ENCODE measurements around the gene MASTL.

Gene MASTL
- total RNA-seq: 51.3 to 71.8 (median 62.9) reads per million in 3 donors

GRCh38 chr10:27155066-27155754 lies at the start of gene MASTL:
MASTL (plus strand) TSS chr10:27155352; CDS start chr10:27155427, 75 bp downstream.
- peak; percentile 91 to 94 (median 93) for DNase-seq
- Histone ChIP-seq H3K4me1 (ENCODE audit: control insufficient read depth, insufficient read depth, low read length, poor library complexity, severe bottlenecking) (peaks cover 19% of the 10 kb centered on the region), H3K9me3 (ENCODE audit: control insufficient read depth, low read length) (no peaks in the 10 kb centered on the region), H3K36me3 (ENCODE audit: control insufficient read depth, insufficient read depth, low read length) (peaks cover 3% of the 10 kb centered on the region), H3K27ac (ENCODE audit: insufficient read depth, low read length, poor library complexity, severe bottlenecking) (peak within 1 kb of the TSS; percentile 100), H3K27me3 (replicated peaks; ENCODE audit: control insufficient read depth, insufficient read depth, low read length, poor library complexity, severe bottlenecking) (no peaks in the 10 kb centered on the region), H3K4me3 (ENCODE audit: insufficient read depth, low read depth, low read length, poor library complexity, severe bottlenecking) (peak within 1 kb of the TSS; percentile 97)

- no peak overlapping the region for H3K27ac ChIP-seq (ENCODE audit: insufficient read depth, low read length, poor library complexity, severe bottlenecking)
- peaks cover 16% of the 10 kb centered on the region for H3K36me3 ChIP-seq (ENCODE audit: control insufficient read depth, insufficient read depth, low read length)
- H3K4me1 ChIP-seq (ENCODE audit: control insufficient read depth, insufficient read depth, low read length, poor library complexity, severe bottlenecking): no peaks in the 10 kb centered on the region
- no peak for DNase-seq
- H3K27me3 ChIP-seq (replicated peaks; ENCODE audit: control insufficient read depth, insufficient read depth, low read length, poor library complexity, severe bottlenecking): no peaks in the 10 kb centered on the region
- no peaks in the 10 kb centered on the region for H3K9me3 ChIP-seq (ENCODE audit: control insufficient read depth, low read length)
- H3K4me3 ChIP-seq (ENCODE audit: insufficient read depth, low read depth, low read length, poor library complexity, severe bottlenecking): no peak overlapping the region
Measured at GRCh38 chr10:27108165-27108564, 47.0 kb upstream of the MASTL start.

GRCh38 chr10:27134371-27134770 lies 20.8 kb upstream of the MASTL start:
- H3K36me3 ChIP-seq (ENCODE audit: control insufficient read depth, insufficient read depth, low read length): peaks cover 68% of the 10 kb centered on the region
- no peaks in the 10 kb centered on the region for H3K4me1 ChIP-seq (ENCODE audit: control insufficient read depth, insufficient read depth, low read length, poor library complexity, severe bottlenecking)
- no peaks in the 10 kb centered on the region for H3K27me3 ChIP-seq (replicated peaks; ENCODE audit: control insufficient read depth, insufficient read depth, low read length, poor library complexity, severe bottlenecking)
- no peak overlapping the region for H3K4me3 ChIP-seq (ENCODE audit: insufficient read depth, low read depth, low read length, poor library complexity, severe bottlenecking)
- no peaks in the 10 kb centered on the region for H3K9me3 ChIP-seq (ENCODE audit: control insufficient read depth, low read length)
- no peak overlapping the region for H3K27ac ChIP-seq (ENCODE audit: insufficient read depth, low read length, poor library complexity, severe bottlenecking)
- DNase-seq: no peak

GRCh38 chr10:27138277-27138676 lies 16.9 kb upstream of the MASTL start:
- no peak overlapping the region for H3K4me3 ChIP-seq (ENCODE audit: insufficient read depth, low read depth, low read length, poor library complexity, severe bottlenecking)
- H3K27ac ChIP-seq (ENCODE audit: insufficient read depth, low read length, poor library complexity, severe bottlenecking): no peak overlapping the region
- no peaks in the 10 kb centered on the region for H3K4me1 ChIP-seq (ENCODE audit: control insufficient read depth, insufficient read depth, low read length, poor library complexity, severe bottlenecking)
- no peak for DNase-seq
- peaks cover 56% of the 10 kb centered on the region for H3K36me3 ChIP-seq (ENCODE audit: control insufficient read depth, insufficient read depth, low read length)
- no peaks in the 10 kb centered on the region for H3K9me3 ChIP-seq (ENCODE audit: control insufficient read depth, low read length)
- no peaks in the 10 kb centered on the region for H3K27me3 ChIP-seq (replicated peaks; ENCODE audit: control insufficient read depth, insufficient read depth, low read length, poor library complexity, severe bottlenecking)

GRCh38 chr10:27143686-27144085 lies 11.5 kb upstream of the MASTL start:
- Histone ChIP-seq H3K27me3 (replicated peaks; ENCODE audit: control insufficient read depth, insufficient read depth, low read length, poor library complexity, severe bottlenecking) (no peaks in the 10 kb centered on the region), H3K36me3 (ENCODE audit: control insufficient read depth, insufficient read depth, low read length) (peaks cover 68% of the 10 kb centered on the region), H3K4me1 (ENCODE audit: control insufficient read depth, insufficient read depth, low read length, poor library complexity, severe bottlenecking) (no peaks in the 10 kb centered on the region), H3K27ac (ENCODE audit: insufficient read depth, low read length, poor library complexity, severe bottlenecking) (no peak overlapping the region), H3K4me3 (ENCODE audit: insufficient read depth, low read depth, low read length, poor library complexity, severe bottlenecking) (no peak overlapping the region), H3K9me3 (ENCODE audit: control insufficient read depth, low read length) (no peaks in the 10 kb centered on the region)
- no peak for DNase-seq

GRCh38 chr10:27145937-27146336 lies 9.2 kb upstream of the MASTL start:
- Histone ChIP-seq H3K9me3 (ENCODE audit: control insufficient read depth, low read length) (no peaks in the 10 kb centered on the region), H3K4me1 (ENCODE audit: control insufficient read depth, insufficient read depth, low read length, poor library complexity, severe bottlenecking) (peaks cover 3% of the 10 kb centered on the region), H3K27ac (ENCODE audit: insufficient read depth, low read length, poor library complexity, severe bottlenecking) (no peak overlapping the region), H3K27me3 (replicated peaks; ENCODE audit: control insufficient read depth, insufficient read depth, low read length, poor library complexity, severe bottlenecking) (no peaks in the 10 kb centered on the region), H3K36me3 (ENCODE audit: control insufficient read depth, insufficient read depth, low read length) (peaks cover 65% of the 10 kb centered on the region), H3K4me3 (ENCODE audit: insufficient read depth, low read depth, low read length, poor library complexity, severe bottlenecking) (no peak overlapping the region)
- DNase-seq: no peak

GRCh38 chr10:27147701-27148100 lies 7.5 kb upstream of the MASTL start:
- Histone ChIP-seq H3K27me3 (replicated peaks; ENCODE audit: control insufficient read depth, insufficient read depth, low read length, poor library complexity, severe bottlenecking) (no peaks in the 10 kb centered on the region), H3K4me3 (ENCODE audit: insufficient read depth, low read depth, low read length, poor library complexity, severe bottlenecking) (no peak overlapping the region), H3K36me3 (ENCODE audit: control insufficient read depth, insufficient read depth, low read length) (peaks cover 54% of the 10 kb centered on the region), H3K9me3 (ENCODE audit: control insufficient read depth, low read length) (no peaks in the 10 kb centered on the region), H3K27ac (ENCODE audit: insufficient read depth, low read length, poor library complexity, severe bottlenecking) (no peak overlapping the region), H3K4me1 (ENCODE audit: control insufficient read depth, insufficient read depth, low read length, poor library complexity, severe bottlenecking) (peaks cover 10% of the 10 kb centered on the region)
- DNase-seq: no peak

GRCh38 chr10:27150261-27150660 lies 4.9 kb upstream of the MASTL start:
- Histone ChIP-seq H3K4me1 (ENCODE audit: control insufficient read depth, insufficient read depth, low read length, poor library complexity, severe bottlenecking) (peaks cover 21% of the 10 kb centered on the region), H3K36me3 (ENCODE audit: control insufficient read depth, insufficient read depth, low read length) (peaks cover 33% of the 10 kb centered on the region), H3K9me3 (ENCODE audit: control insufficient read depth, low read length) (no peaks in the 10 kb centered on the region), H3K27ac (ENCODE audit: insufficient read depth, low read length, poor library complexity, severe bottlenecking) (no peak overlapping the region), H3K4me3 (ENCODE audit: insufficient read depth, low read depth, low read length, poor library complexity, severe bottlenecking) (no peak overlapping the region), H3K27me3 (replicated peaks; ENCODE audit: control insufficient read depth, insufficient read depth, low read length, poor library complexity, severe bottlenecking) (no peaks in the 10 kb centered on the region)
- no peak for DNase-seq

- H3K4me3 ChIP-seq (ENCODE audit: insufficient read depth, low read depth, low read length, poor library complexity, severe bottlenecking): peak overlapping the region; percentile 97
- H3K4me1 ChIP-seq (ENCODE audit: control insufficient read depth, insufficient read depth, low read length, poor library complexity, severe bottlenecking): peaks cover 21% of the 10 kb centered on the region
- no peak for DNase-seq
- H3K27me3 ChIP-seq (replicated peaks; ENCODE audit: control insufficient read depth, insufficient read depth, low read length, poor library complexity, severe bottlenecking): no peaks in the 10 kb centered on the region
- no peaks in the 10 kb centered on the region for H3K9me3 ChIP-seq (ENCODE audit: control insufficient read depth, low read length)
- peaks cover 9% of the 10 kb centered on the region for H3K36me3 ChIP-seq (ENCODE audit: control insufficient read depth, insufficient read depth, low read length)
- no peak overlapping the region for H3K27ac ChIP-seq (ENCODE audit: insufficient read depth, low read length, poor library complexity, severe bottlenecking)
Measured at GRCh38 chr10:27152687-27153086, 2.5 kb upstream of the MASTL start.

- no peak for DNase-seq
- peaks cover 21% of the 10 kb centered on the region for H3K4me1 ChIP-seq (ENCODE audit: control insufficient read depth, insufficient read depth, low read length, poor library complexity, severe bottlenecking)
- H3K9me3 ChIP-seq (ENCODE audit: control insufficient read depth, low read length): no peaks in the 10 kb centered on the region
- H3K36me3 ChIP-seq (ENCODE audit: control insufficient read depth, insufficient read depth, low read length): peaks cover 7% of the 10 kb centered on the region
- H3K27me3 ChIP-seq (replicated peaks; ENCODE audit: control insufficient read depth, insufficient read depth, low read length, poor library complexity, severe bottlenecking): no peaks in the 10 kb centered on the region
- peak overlapping the region; percentile 100 for H3K27ac ChIP-seq (ENCODE audit: insufficient read depth, low read length, poor library complexity, severe bottlenecking)
- H3K4me3 ChIP-seq (ENCODE audit: insufficient read depth, low read depth, low read length, poor library complexity, severe bottlenecking): peak overlapping the region; percentile 97
Measured at GRCh38 chr10:27153329-27153728, 1.8 kb upstream of the MASTL start.

All from effector memory CD4-positive, alpha-beta T cell (primary cell).